Measurements from ENCODE around the gene STK24. TPM values are rescaled to one million over a fixed set of nuclear protein-coding genes. Genes with fewer than 3 reads are reported as not detected.

The STK24 gene
- total RNA-seq, 2 experiments from 2014 or later = 60.4 to 88.7 TPM

GRCh38 chr13:98493042-98493712 lies 83.7 kb downstream of the STK24 start:
- intact Hi-C loops (cut with micrococcal nuclease; ENCODE audit: unreplicated experiment) = no loop called here
- BruUV-seq (replicated peaks) = no TSS peak
- Histone ChIP-seq H3K9me2 (ENCODE audit: insufficient read depth, low read length) (no peaks in the 10 kb centered on the region), H2AFZ (ENCODE audit: low read length) (no peak overlapping the region), H3K27ac (ENCODE audit: low read depth, low read length, poor library complexity, severe bottlenecking) (no peak overlapping the region), H4K20me1 (ENCODE audit: insufficient read depth, low read length) (peaks cover 32% of the 10 kb centered on the region), H3K4me1 (ENCODE audit: insufficient read depth, low read length, poor library complexity, severe bottlenecking) (peaks cover 41% of the 10 kb centered on the region), H3K4me3 (ENCODE audit: low read depth, low read length, poor library complexity, severe bottlenecking) (no peak overlapping the region), H3K9me3 (ENCODE audit: low read length) (no peaks in the 10 kb centered on the region), H3K4me2 (ENCODE audit: low read length) (no peak overlapping the region), H3K79me2 (ENCODE audit: insufficient read depth, low read depth, low read length) (peaks cover 52% of the 10 kb centered on the region), H3K36me3 (ENCODE audit: insufficient read depth, low read length) (no peaks in the 10 kb centered on the region)
- ChIA-PET CTCF (ENCODE audit: unreplicated experiment) (no interaction called here), POLR2A (interaction anchor here (0.6 kb wide), 1 partner anchor 366 kb away, joined by 3 read pairs; no protein-coding TSS in a partner anchor)
- no peak for DNase-seq (ENCODE audit: low spot score)
- TF ChIP-seq EZH2phosphoT487 (IDR thresholded peaks at IDR 0.05; ENCODE audit: borderline replicate concordance, low read depth, low read length) (no peak), CTCF (conservative IDR thresholded peaks at IDR 0.05; ENCODE audit: low read length) (no peak)

GRCh38 chr13:98492335-98493041 lies 84.4 kb downstream of the STK24 start:
- Histone ChIP-seq H3K27ac (ENCODE audit: low read depth, low read length, poor library complexity, severe bottlenecking) (no peak overlapping the region), H2AFZ (ENCODE audit: low read length) (no peak overlapping the region), H3K9me3 (ENCODE audit: low read length) (no peaks in the 10 kb centered on the region), H3K9me2 (ENCODE audit: insufficient read depth, low read length) (no peaks in the 10 kb centered on the region), H3K79me2 (ENCODE audit: insufficient read depth, low read depth, low read length) (peaks cover 59% of the 10 kb centered on the region), H4K20me1 (ENCODE audit: insufficient read depth, low read length) (peaks cover 37% of the 10 kb centered on the region), H3K36me3 (ENCODE audit: insufficient read depth, low read length) (no peaks in the 10 kb centered on the region), H3K4me3 (ENCODE audit: low read depth, low read length, poor library complexity, severe bottlenecking) (no peak overlapping the region), H3K4me2 (ENCODE audit: low read length) (no peak overlapping the region), H3K4me1 (ENCODE audit: insufficient read depth, low read length, poor library complexity, severe bottlenecking) (peaks cover 48% of the 10 kb centered on the region)
- POLR2A ChIA-PET = no interaction called here
- no peak for TF ChIP-seq EZH2phosphoT487 (IDR thresholded peaks at IDR 0.05; ENCODE audit: borderline replicate concordance, low read depth, low read length)
- CTCF ChIA-PET (ENCODE audit: unreplicated experiment) = no interaction called here
- BruUV-seq (replicated peaks) = no TSS peak
- intact Hi-C loops (cut with micrococcal nuclease; ENCODE audit: unreplicated experiment) = no loop called here
- DNase-seq (ENCODE audit: low spot score) = no peak

GRCh38 chr13:98490866-98491265 lies 86.0 kb downstream of the STK24 start:
- intact Hi-C loops (cut with micrococcal nuclease; ENCODE audit: unreplicated experiment) = no loop called here
- no peak for DNase-seq (ENCODE audit: low spot score)
- H3K4me1 ChIP-seq (ENCODE audit: insufficient read depth, low read length, poor library complexity, severe bottlenecking) = peaks cover 62% of the 10 kb centered on the region
- no peaks in the 10 kb centered on the region for H3K9me3 ChIP-seq (ENCODE audit: low read length)
- H2AFZ ChIP-seq (ENCODE audit: low read length) = no peak overlapping the region
- peaks cover 51% of the 10 kb centered on the region for H4K20me1 ChIP-seq (ENCODE audit: insufficient read depth, low read length)
- ChIA-PET CTCF (ENCODE audit: unreplicated experiment) (no interaction called here), POLR2A (interaction anchor here (0.6 to 0.7 kb wide), 5 partner anchors 10 to 71 kb away, joined by 4 to 5 read pairs (median 4); no protein-coding TSS in a partner anchor)
- H3K9me2 ChIP-seq (ENCODE audit: insufficient read depth, low read length) = no peaks in the 10 kb centered on the region
- peaks cover 74% of the 10 kb centered on the region for H3K79me2 ChIP-seq (ENCODE audit: insufficient read depth, low read depth, low read length)
- no peak for TF ChIP-seq EZH2phosphoT487 (IDR thresholded peaks at IDR 0.05; ENCODE audit: borderline replicate concordance, low read depth, low read length)
- TF ChIP-seq CTCF (conservative IDR thresholded peaks at IDR 0.05; ENCODE audit: low read length) = no peak
- H3K4me3 ChIP-seq (ENCODE audit: low read depth, low read length, poor library complexity, severe bottlenecking) = no peak overlapping the region
- H3K4me2 ChIP-seq (ENCODE audit: low read length) = no peak overlapping the region
- no TSS peak for BruUV-seq (replicated peaks)
- H3K36me3 ChIP-seq (ENCODE audit: insufficient read depth, low read length) = no peaks in the 10 kb centered on the region
- no peak overlapping the region for H3K27ac ChIP-seq (ENCODE audit: low read depth, low read length, poor library complexity, severe bottlenecking)

All from OCI-LY7 (cell line).